ENCODE data around the gene KRTAP12-3.
"Not testable (repeated sequence)": the region's sequence is repeated elsewhere in the genome, so short reads cannot be mapped to it uniquely, and the experiment has no call there.

Gene KRTAP12-3

GRCh38 chr21:44653656-44654575 lies 3.8 kb upstream of the KRTAP12-3 start:
- DNase-seq = no peak

- no peak for DNase-seq
Measured at GRCh38 chr21:44654576-44655175, 3.1 kb upstream of the KRTAP12-3 start, which contains the start of gene KRTAP12-4. Gene KRTAP12-4 (minus strand): TSS chr21:44654659. CDS start chr21:44654614, 45 bp downstream.

- DNase-seq = no peak
Measured at GRCh38 chr21:44656868-44657267, 864 bp upstream of the KRTAP12-3 start.

- DNase-seq = no peak
Measured at GRCh38 chr21:44658541-44658910, 794 bp downstream of the KRTAP12-3 start.

GRCh38 chr21:44658913-44659595 lies 1.3 kb downstream of the KRTAP12-3 start:
- no peak for DNase-seq

- not testable (repeated sequence) for DNase-seq
Measured at GRCh38 chr21:44661567-44661966, 3.8 kb downstream of the KRTAP12-3 start.

- DNase-seq = no peak
Measured at GRCh38 chr21:44664691-44665090, 7.0 kb downstream of the KRTAP12-3 start.

GRCh38 chr21:44666401-44667320 lies 8.9 kb downstream of the KRTAP12-3 start, which contains the start of gene KRTAP12-2:
Gene KRTAP12-2 (minus strand): TSS chr21:44666927. CDS start chr21:44666886, 41 bp downstream.
- DNase-seq = no peak

- DNase-seq = no peak
Measured at GRCh38 chr21:44667612-44668011, 9.9 kb downstream of the KRTAP12-3 start.

GRCh38 chr21:44670642-44671432 lies 13.1 kb downstream of the KRTAP12-3 start:
- DNase-seq = no peak

GRCh38 chr21:44671911-44672310 lies 14.2 kb downstream of the KRTAP12-3 start:
- no peak for DNase-seq

GRCh38 chr21:44677881-44678280 lies 20.1 kb downstream of the KRTAP12-3 start:
- DNase-seq = no peak

- no peak for DNase-seq
Measured at GRCh38 chr21:44681152-44681551, 23.4 kb downstream of the KRTAP12-3 start.

- DNase-seq = no peak
Measured at GRCh38 chr21:44681861-44682579, 24.3 kb downstream of the KRTAP12-3 start, which contains the start of gene KRTAP12-1. Gene KRTAP12-1 (minus strand): TSS chr21:44682163. CDS start chr21:44682123, 40 bp downstream.

- DNase-seq = no peak
Measured at GRCh38 chr21:44682580-44683151, 24.9 kb downstream of the KRTAP12-3 start.

GRCh38 chr21:44684077-44684476 lies 26.3 kb downstream of the KRTAP12-3 start:
- no peak for DNase-seq

- DNase-seq = no peak
Measured at GRCh38 chr21:44684483-44684882, 26.8 kb downstream of the KRTAP12-3 start.

- DNase-seq = not testable (repeated sequence)
Measured at GRCh38 chr21:44685050-44685449, 27.3 kb downstream of the KRTAP12-3 start.

- no peak for DNase-seq
Measured at GRCh38 chr21:44686000-44686781, 28.5 kb downstream of the KRTAP12-3 start.
